Thyroid gland (tissue), 4 donors: Measurements from ENCODE around the gene MACROH2A1. TPM values are rescaled to one million over a fixed set of nuclear protein-coding genes. Genes with fewer than 3 reads are reported as not detected.

Source experiments
- DNase-seq, 2 donors: peaks; one replicate each; pipeline ENCODE4 v3.0.0-alpha.2; 2019
- H3K27ac ChIP-seq, 3 donors: fragments of 200-600 bp; sonication (generic); 1 replicate in 2 of 3; 2 replicates in 1 of 3; pipeline ENCODE4 v1.5.1; 2016 to 2019; ENCODE audit warnings: mild to moderate bottlenecking in 1 of 3, moderate library complexity in 1 of 3
- H3K27me3 ChIP-seq: fragments of 200-600 bp; sonication (generic); one replicate; pipeline ENCODE4 v1.5.1; 2019
- H3K36me3 ChIP-seq, 2 donors: fragments of 200-600 bp; sonication (generic); one replicate each; pipeline ENCODE4 v1.5.1; 2016 to 2019
- H3K4me1 ChIP-seq, 2 donors: fragments of 200-600 bp; sonication (generic); one replicate each; pipeline ENCODE4 v1.5.1; 2017 to 2019
- H3K4me3 ChIP-seq, 3 donors: fragments of 200-600 bp; sonication (generic); replicated peaks in 1 of 3; 1 replicate in 2 of 3; 2 replicates in 1 of 3; pipeline ENCODE4 v1.5.1; 2016; ENCODE audit warnings: mild to moderate bottlenecking in 1 of 3
- H3K9me3 ChIP-seq: fragments of 200-600 bp; sonication (generic); one replicate; pipeline ENCODE4 v1.5.1; 2017
- CTCF ChIP-seq, 6 experiments: fragments of 200-600 bp in 3 of 6; fragments of 450-650 bp in 3 of 6; sonication (generic) in 3 of 6; IDR thresholded peaks; one replicate each; pipeline ENCODE4 v1.5.1; 2016 to 2019; ENCODE audit warnings: antibody characterized with exemption in 6 of 6, mild to moderate bottlenecking in 2 of 6, inconsistent platforms in 1 of 6, moderate library complexity in 1 of 6
- POLR2A ChIP-seq, 2 donors: fragments of 450-650 bp; IDR thresholded peaks; one replicate each; pipeline ENCODE4 v1.6.1; 2017; ENCODE audit warnings: antibody characterized with exemption in 2 of 2, mild to moderate bottlenecking in 2 of 2, moderate library complexity in 1 of 2
- WGBS, 2 donors: methylation state at CpG; one replicate each; pipeline ENCODE4 v1.1.5; 2017; 5-methylcytosine and 5-hydroxymethylcytosine counted together
- intact Hi-C: fragments of 100-400 bp; cut with DNase I; formaldehyde crosslinking; loops from one replicate; pipeline ENCODE4 v1.15.1; 2023
- total RNA-seq, 4 donors: library from RNA; depleted of rRNA; stranded (reverse); fragments of >200 nt; gene quantifications; one replicate each; pipeline ENCODE4 v1.2.3, GENCODE V29; 2016

The MACROH2A1 gene
- total RNA-seq, 4 donors from 2014 or later: 149 to 242 (median 227) TPM

GRCh38 chr5:135309391-135310327 lies 89.4 kb downstream of the MACROH2A1 start:
- H3K36me3 ChIP-seq: no peaks in the 10 kb centered on the region
- intact Hi-C loops: no loop called here
- no peak overlapping the region for H3K4me3 ChIP-seq
- H3K27ac ChIP-seq: no peak overlapping the region
- H3K4me1 ChIP-seq: no peaks in the 10 kb centered on the region
- no peak for DNase-seq
- H3K9me3 ChIP-seq: no peaks in the 10 kb centered on the region
- no peaks in the 10 kb centered on the region for H3K27me3 ChIP-seq
- WGBS, 2 donors: 86 to 89% methylated on average over 7 of the region's 7 CpGs
- TF ChIP-seq POLR2A (IDR thresholded peaks at IDR 0.05) (no peak), CTCF (IDR thresholded peaks at IDR 0.05) (no peak)

GRCh38 chr5:135308752-135309151 lies 90.3 kb downstream of the MACROH2A1 start:
- Histone ChIP-seq H3K27ac (no peak overlapping the region), H3K9me3 (no peaks in the 10 kb centered on the region), H3K36me3 (no peaks in the 10 kb centered on the region), H3K27me3 (no peaks in the 10 kb centered on the region), H3K4me3 (no peak overlapping the region), H3K4me1 (no peaks in the 10 kb centered on the region)
- intact Hi-C loops: no loop called here
- no peak for DNase-seq
- WGBS, 2 donors: 33 to 43% methylated on average over 4 to 5 of the region's 5 CpGs
- no peak for TF ChIP-seq POLR2A (IDR thresholded peaks at IDR 0.05)
- no peak for TF ChIP-seq CTCF (IDR thresholded peaks at IDR 0.05)

- no peak for DNase-seq
- Histone ChIP-seq H3K9me3 (no peaks in the 10 kb centered on the region), H3K27me3 (no peaks in the 10 kb centered on the region), H3K4me1 (no peaks in the 10 kb centered on the region), H3K27ac (no peak overlapping the region), H3K36me3 (no peaks in the 10 kb centered on the region), H3K4me3 (no peak overlapping the region)
- no peak for TF ChIP-seq CTCF (IDR thresholded peaks at IDR 0.05)
- TF ChIP-seq POLR2A (IDR thresholded peaks at IDR 0.05): no peak
- 87 to 95% methylated on average over 7 of the region's 7 CpGs for WGBS, 2 donors
- intact Hi-C loops: no loop called here
Measured at GRCh38 chr5:135308245-135308644, 90.8 kb downstream of the MACROH2A1 start.

GRCh38 chr5:135307143-135307903 lies 91.7 kb downstream of the MACROH2A1 start:
- Histone ChIP-seq H3K4me3 (no peak overlapping the region), H3K27me3 (no peaks in the 10 kb centered on the region), H3K4me1 (no peaks in the 10 kb centered on the region), H3K9me3 (no peaks in the 10 kb centered on the region), H3K36me3 (no peaks in the 10 kb centered on the region), H3K27ac (no peak overlapping the region)
- TF ChIP-seq POLR2A (IDR thresholded peaks at IDR 0.05): no peak
- no peak for TF ChIP-seq CTCF (IDR thresholded peaks at IDR 0.05)
- 81 to 83% methylated on average over 19 to 21 of the region's 23 CpGs for WGBS, 2 donors
- intact Hi-C loops: no loop called here
- DNase-seq: no peak

GRCh38 chr5:135306557-135306956 lies 92.5 kb downstream of the MACROH2A1 start:
- WGBS, 2 donors: 93 to 94% methylated on average over 9 of the region's 9 CpGs
- no peaks in the 10 kb centered on the region for H3K4me1 ChIP-seq
- H3K9me3 ChIP-seq: no peaks in the 10 kb centered on the region
- H3K4me3 ChIP-seq: no peak overlapping the region
- no peaks in the 10 kb centered on the region for H3K36me3 ChIP-seq
- no peak overlapping the region for H3K27ac ChIP-seq
- H3K27me3 ChIP-seq: no peaks in the 10 kb centered on the region
- no peak for DNase-seq
- intact Hi-C loops: no loop called here
- TF ChIP-seq CTCF (IDR thresholded peaks at IDR 0.05) (no peak), POLR2A (IDR thresholded peaks at IDR 0.05) (no peak)
